ENCODE measurements around the gene XYLB.
A peak's percentile ranks its signal among the peaks of the same experiment; 100 is the strongest.

GRCh38 chr3:38346587-38347410, at the start of gene XYLB:
- no peak for TF ChIP-seq POLR2AphosphoS5 (IDR thresholded peaks at IDR 0.05; ENCODE audit: low read depth, low read length)
- no peak for TF ChIP-seq POLR2A (IDR thresholded peaks at IDR 0.05; ENCODE audit: low read depth, low read length)
- TF ChIP-seq TAF1 (IDR thresholded peaks at IDR 0.05; ENCODE audit: low read depth, low read length): no peak
- TF ChIP-seq SPI1 (IDR thresholded peaks at IDR 0.05; ENCODE audit: low read depth, low read length): no peak
- TF ChIP-seq PAX5 (IDR thresholded peaks at IDR 0.05; ENCODE audit: insufficient read depth, low read length, severe bottlenecking): peak; percentile 89

All from GM12891 (cell line).